Central memory CD4-positive, alpha-beta T cell (primary cell): ENCODE measurements around the gene VPS33B.
"Not testable (repeated sequence)": the region's sequence is repeated elsewhere in the genome, so short reads cannot be mapped to it uniquely, and the experiment has no call there.

Experiments used
- DNase-seq: peaks from one replicate; pipeline ENCODE4 v3.0.0; 2022

VPS33B gene

GRCh38 chr15:91031796-91032195, 9.4 kb upstream of the VPS33B start:
- DNase-seq, result no peak

- DNase-seq, result no peak
Observed at GRCh38 chr15:91027677-91028076, 5.3 kb upstream of the VPS33B start.

- DNase-seq, result no peak
Observed at GRCh38 chr15:91023720-91024119, 1.3 kb upstream of the VPS33B start.

DNA sequence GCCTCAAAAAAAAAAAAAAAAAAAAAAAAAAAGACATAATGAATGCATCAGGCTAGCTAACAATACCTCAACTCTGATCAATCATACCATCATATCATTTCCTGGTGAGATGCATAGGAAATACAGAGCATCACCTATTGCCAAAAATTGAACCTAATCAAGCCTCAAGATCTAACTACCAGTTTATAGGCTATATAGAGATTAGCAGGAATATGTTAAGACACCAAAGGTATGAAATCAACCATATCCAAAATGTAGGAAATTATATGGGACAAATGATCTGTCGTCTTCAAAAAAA, 387 bp upstream of the VPS33B start:
- DNase-seq, result no peak

- peak; percentile 0 for DNase-seq
Observed at GRCh38 chr15:91021516-91022074, 799 bp downstream of the VPS33B start.

GRCh38 chr15:91018158-91018557, 4.2 kb downstream of the VPS33B start:
- no peak for DNase-seq

DNA sequence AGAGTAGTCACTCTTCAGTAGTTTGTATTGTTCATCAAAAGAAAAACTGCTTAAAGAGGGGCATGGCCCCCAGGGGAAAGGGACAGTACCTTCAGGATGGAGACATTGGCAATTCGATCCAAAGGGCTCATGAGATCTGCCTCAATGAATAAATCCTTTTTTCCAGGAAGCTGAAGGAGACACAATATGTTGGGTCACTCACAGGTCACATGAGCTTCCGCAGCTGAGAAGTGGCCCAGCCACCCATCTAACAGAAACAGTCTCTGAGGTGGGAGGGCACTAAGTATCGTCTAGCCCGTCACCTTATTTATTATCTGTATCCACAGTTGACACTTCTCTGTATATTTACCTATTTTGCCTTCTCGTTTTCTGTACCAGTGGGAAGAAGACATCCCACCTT, 4.7 kb downstream of the VPS33B start:
- DNase-seq, result no peak

DNA sequence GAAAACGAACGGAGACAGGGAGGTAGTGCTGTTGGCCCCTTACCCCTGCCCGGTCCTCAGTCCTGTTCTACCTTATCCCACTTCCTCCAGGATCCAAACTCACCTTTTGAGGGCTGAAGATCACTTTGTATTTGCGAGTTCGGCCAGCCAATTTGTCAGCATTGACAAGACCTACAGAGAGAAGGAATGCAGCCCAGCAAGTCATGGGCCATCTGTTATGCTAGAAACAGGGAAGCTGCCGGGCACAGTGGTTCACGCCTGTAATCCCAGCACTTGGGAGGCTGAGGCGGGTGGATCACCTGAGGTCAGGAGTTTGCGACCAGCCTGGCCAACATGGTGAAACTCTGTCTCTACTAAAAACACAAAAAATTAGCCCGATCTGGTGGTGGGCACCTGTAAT, 8.7 kb downstream of the VPS33B start:
- not testable (repeated sequence) for DNase-seq

GRCh38 chr15:91007266-91007665, 15.1 kb downstream of the VPS33B start:
- DNase-seq, result no peak

- no peak for DNase-seq
Observed at GRCh38 chr15:91001209-91001608, 21.2 kb downstream of the VPS33B start.

DNA sequence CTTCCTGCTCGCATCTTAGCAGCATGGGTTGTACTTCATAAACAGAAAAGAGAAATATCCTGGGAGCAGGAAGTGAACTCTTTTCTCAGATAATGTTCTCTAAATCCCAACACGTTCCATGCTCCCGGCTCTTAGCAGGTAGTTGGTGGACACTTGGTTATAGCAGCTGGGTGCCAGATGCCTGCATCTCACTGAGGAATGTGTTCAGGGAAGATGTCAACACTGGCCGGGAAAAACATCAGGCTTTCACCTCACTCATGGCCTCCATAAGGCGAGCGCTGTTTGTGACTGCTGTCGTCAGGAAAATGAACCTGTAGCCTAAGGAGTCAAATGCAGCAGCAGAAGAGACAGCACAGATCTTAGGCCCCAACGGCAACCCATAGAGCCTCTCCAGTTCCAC, 23.7 kb downstream of the VPS33B start:
- no peak for DNase-seq

GRCh38 chr15:90994417-90995311, 27.7 kb downstream of the VPS33B start, which contains the start of gene PRC1:
Gene PRC1 (minus strand): TSS chr15:90994535. CDS start chr15:90994417, 118 bp downstream.
- DNase-seq, result peak; percentile 97

DNA sequence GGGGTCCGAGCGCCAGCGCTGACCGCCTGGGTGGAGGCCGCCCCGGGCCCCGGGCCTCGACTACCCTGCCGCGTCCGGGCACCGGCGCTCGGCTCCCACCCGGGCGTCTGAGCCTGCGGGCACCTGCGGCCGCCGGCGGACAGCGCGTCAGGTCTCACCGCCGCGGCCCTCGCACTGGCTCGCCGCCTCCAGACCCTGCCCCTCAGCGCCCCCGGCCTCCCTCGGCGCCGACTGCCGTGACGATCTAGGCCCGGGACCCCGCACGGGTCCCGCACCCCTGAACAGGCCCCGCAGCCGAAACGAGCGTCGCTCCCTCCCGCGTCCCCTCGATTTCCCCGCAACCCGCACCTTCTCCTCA, 28.4 kb downstream of the VPS33B start:
- DNase-seq, result no peak

DNA sequence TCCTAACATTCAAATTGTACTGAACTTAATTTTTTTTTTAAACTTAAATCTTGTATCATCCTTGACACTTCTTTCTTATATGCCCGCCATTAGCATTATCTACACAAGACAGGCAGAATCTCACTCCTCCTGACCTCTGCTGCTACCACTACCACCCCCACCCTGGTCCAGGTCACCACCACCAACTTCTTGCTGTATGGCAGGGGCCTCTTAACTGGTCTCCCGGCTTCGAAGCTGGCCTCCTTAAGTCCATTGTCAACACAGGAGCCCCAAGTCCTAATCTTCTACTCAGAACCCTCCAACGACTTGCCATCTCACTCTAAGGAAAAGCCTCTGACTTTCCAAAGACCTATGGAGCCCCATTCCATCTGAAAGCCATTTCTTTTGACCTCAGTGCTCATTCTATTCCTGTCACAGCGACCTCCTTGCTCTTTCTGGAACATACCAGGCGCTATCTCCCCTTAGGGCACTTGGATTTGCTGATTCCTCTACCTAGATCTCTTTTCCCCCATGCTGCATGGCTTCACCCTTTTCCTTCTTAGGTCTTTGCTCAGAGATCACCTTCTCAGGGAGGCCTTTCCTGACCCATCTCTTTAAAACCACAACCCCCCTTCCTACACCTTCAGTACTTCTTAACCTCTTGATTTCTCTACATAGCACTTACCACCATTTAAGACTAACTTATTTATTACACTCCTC, 30.7 kb downstream of the VPS33B start:
- DNase-seq, result no peak

DNA sequence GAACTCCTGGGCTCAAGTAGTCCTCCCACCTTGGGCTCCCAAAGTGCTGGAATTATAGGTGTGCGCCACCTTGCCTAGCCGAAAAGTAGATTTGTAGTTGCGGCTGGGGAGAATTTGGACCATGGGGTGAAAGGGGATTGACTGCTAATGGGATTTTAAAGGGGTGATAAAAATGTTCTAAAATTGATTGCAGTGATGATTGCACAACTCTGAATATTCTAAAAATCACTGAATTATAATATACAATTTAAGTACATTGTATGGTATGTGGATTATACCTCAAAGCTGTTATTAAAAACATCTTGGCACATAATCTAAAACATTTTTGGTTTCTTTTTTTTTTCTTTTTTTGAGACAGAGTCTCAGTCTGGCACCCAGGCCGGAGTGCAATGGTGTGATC, 31.9 kb downstream of the VPS33B start:
- DNase-seq, result no peak

DNA sequence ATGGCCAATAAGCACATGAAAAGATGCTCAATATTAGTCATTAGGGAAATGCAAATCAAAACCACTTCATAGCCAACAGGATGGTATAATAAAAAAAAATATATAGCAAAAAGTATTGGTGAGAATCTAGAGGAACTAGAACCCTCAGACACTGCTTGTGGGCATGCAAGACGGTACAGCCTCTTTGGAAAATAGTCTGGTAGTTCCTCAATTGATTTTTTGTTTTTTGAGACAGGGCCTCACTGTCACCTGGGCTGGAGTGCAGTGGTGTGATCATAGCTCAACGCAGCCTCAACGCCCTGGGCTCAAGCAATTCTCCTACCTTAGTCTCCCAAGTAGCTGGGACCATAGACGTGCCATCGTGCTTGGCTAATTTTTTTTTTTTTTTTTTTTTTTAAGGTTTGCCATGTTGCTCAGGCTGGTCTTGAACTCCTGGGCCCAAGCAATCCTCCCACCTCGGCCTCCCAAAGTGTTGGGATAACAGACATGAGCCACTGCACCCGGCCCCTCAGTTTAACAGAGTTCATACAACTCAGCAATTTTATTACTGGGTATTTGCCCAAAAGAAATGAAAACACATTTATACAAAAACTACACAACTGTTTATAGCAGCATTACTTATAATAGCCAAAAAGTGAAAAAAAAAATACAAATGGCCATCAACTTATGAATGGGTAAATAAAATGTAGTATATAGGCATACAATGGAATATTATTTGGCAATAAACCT, 33.2 kb downstream of the VPS33B start:
- no peak for DNase-seq

DNA sequence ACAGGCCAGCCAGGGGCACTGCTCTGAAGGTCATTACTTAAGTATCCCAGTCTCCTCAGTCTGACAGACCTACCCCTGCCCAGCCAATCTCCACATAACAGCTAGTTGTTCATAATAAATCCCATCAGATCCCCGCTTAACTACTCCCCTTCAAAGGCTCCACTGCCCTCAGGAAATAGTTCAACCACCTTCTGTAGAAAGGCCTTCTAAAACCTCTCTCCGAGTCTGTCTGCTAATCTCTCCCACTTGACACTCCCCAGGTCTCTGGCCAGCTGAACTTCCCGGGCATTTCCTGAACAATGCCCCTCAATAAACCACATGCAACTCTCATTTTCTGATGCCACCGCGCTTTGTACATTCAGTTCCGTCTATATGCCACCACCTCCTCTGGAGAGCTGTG, 34.1 kb downstream of the VPS33B start:
- DNase-seq, result no peak

GRCh38 chr15:90987561-90988141, 34.7 kb downstream of the VPS33B start:
- DNase-seq, result no peak

GRCh38 chr15:90986790-90987507, 35.4 kb downstream of the VPS33B start:
- no peak for DNase-seq

DNA sequence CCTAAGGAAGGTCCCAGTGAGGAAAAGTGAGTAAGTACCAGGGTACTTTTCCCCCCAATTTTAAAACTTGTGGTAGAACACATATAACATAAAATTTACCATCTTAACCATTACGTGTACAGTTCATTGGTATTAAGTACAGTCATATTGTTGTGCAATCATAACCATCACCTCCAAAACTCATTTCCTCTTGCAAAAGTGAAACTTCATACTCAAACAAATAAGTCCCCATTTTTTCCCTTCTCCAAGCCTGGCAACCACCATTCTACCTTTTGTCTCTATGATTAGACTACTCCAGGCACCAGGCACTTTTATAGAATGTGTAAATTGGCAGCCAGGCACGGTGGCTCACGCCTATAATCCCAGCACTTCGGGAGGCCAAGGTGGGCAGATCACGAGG, 40.3 kb downstream of the VPS33B start:
- DNase-seq, result no peak

- no peak for DNase-seq
Observed at GRCh38 chr15:90981681-90982080, 40.7 kb downstream of the VPS33B start.

- DNase-seq, result no peak
Observed at GRCh38 chr15:90979582-90979981, 42.8 kb downstream of the VPS33B start.
